Endothelial cell of umbilical vein (primary cell): ENCODE data around the gene MSANTD2. TPM values are rescaled to one million over a fixed set of nuclear protein-coding genes. Genes with fewer than 3 reads are reported as not detected.

Experiments used
- BruUV-seq: library from RNA; stranded (reverse); fragments of 400-500 nt; replicated peaks from 2 replicates; lab custom pipeline; 2021; lab: Mats Ljungman, UMichigan
- CTCF ChIA-PET: fragments of 300-600, 350-600 bp; sonication (Branson Sonifier 250); formaldehyde crosslinking; loops from one replicate; lab custom pipeline; 2021; ENCODE audit warnings: antibody characterized with exemption, inconsistent platforms; lab: Charles Lee
- POLR2A ChIA-PET: fragments of 300-600, 350-600 bp; sonication (Branson Sonifier 250); formaldehyde crosslinking; loops from one replicate; lab custom pipeline; 2021; ENCODE audit warnings: antibody characterized with exemption, inconsistent platforms; lab: Charles Lee
- DNase-seq: peaks from one replicate; pipeline ENCODE4 v3.0.0-alpha.2; 2011; ENCODE audit warnings: low read depth, low spot score
- FAIRE-seq: peaks from 2 replicates; lab custom pipeline; 2011; peaks lifted over from hg19 to GRCh38; lab: Jason Lieb, UNC
- H2AFZ ChIP-seq: 2 replicates; pipeline ENCODE4 v1.6.0; 2012; ENCODE audit warnings: low read depth, low read length, control low read depth, inconsistent platforms
- H3K27ac ChIP-seq: 2 replicates; pipeline ENCODE4 v1.5.1; 2011; ENCODE audit warnings: low read depth, mild to moderate bottlenecking, control low read depth, low read length, moderate library complexity; ENCODE audit not compliant: insufficient read depth
- H3K27me3 ChIP-seq, 2 experiments: 2 replicates each; pipeline versions ENCODE4 v1.6.0 to v1.6.1; 2011; ENCODE audit warnings: low read length in 2 of 2, mixed read lengths in 1 of 2; ENCODE audit not compliant: control insufficient read depth in 2 of 2, insufficient read depth in 2 of 2
- H3K36me3 ChIP-seq, 2 experiments: 2 replicates in 1 of 2; 3 replicates in 1 of 2; pipeline ENCODE4 v1.5.1; 2011; ENCODE audit warnings: low read length in 2 of 2, mild to moderate bottlenecking in 1 of 2, moderate library complexity in 1 of 2; ENCODE audit not compliant: control insufficient read depth in 2 of 2, insufficient read depth in 2 of 2; ENCODE audit errors: extremely low read depth in 1 of 2
- H3K4me1 ChIP-seq: 3 replicates; pipeline ENCODE4 v1.5.1; 2011; ENCODE audit warnings: mild to moderate bottlenecking, low read length; ENCODE audit not compliant: control insufficient read depth, insufficient read depth; ENCODE audit errors: extremely low read depth
- H3K4me2 ChIP-seq: 2 replicates; pipeline ENCODE4 v1.6.1; 2011; ENCODE audit warnings: low read length, control low read depth, mixed read lengths; ENCODE audit not compliant: insufficient read depth
- H3K4me3 ChIP-seq, 3 experiments: fragments of 200-600 bp in 1 of 3; sonication (generic), shearing (Covaris generic) in 1 of 3; replicated peaks in 1 of 3; 2 replicates each; pipeline ENCODE4 v1.5.1; 2011 to 2016; ENCODE audit warnings: control low read depth in 3 of 3, low read length in 3 of 3, mild to moderate bottlenecking in 2 of 3, inconsistent platforms in 1 of 3, low read depth in 1 of 3, moderate library complexity in 1 of 3; ENCODE audit not compliant: insufficient read depth in 1 of 3
- H3K79me2 ChIP-seq: 2 replicates; pipeline ENCODE4 v1.6.0; 2012; ENCODE audit warnings: low read length, inconsistent platforms; ENCODE audit not compliant: control insufficient read depth, insufficient read depth
- H3K9ac ChIP-seq: replicated peaks from 2 replicates; pipeline ENCODE3; 2011; ENCODE audit warnings: low read length, control low read depth; ENCODE audit not compliant: insufficient read depth; ENCODE audit errors: extremely low read depth
- H3K9me1 ChIP-seq: replicated peaks from 3 replicates; pipeline ENCODE4 v1.6.0; 2011; ENCODE audit warnings: mild to moderate bottlenecking, low read length; ENCODE audit not compliant: control insufficient read depth, insufficient read depth; ENCODE audit errors: extremely low read depth
- H3K9me3 ChIP-seq: replicated peaks from 2 replicates; pipeline ENCODE4 v1.5.1; 2012; ENCODE audit warnings: low read length, inconsistent platforms; ENCODE audit not compliant: control insufficient read depth, insufficient read depth
- H4K20me1 ChIP-seq: replicated peaks from 2 replicates; pipeline ENCODE3; 2011; ENCODE audit warnings: mild to moderate bottlenecking, low read length; ENCODE audit not compliant: control insufficient read depth, insufficient read depth; ENCODE audit errors: extremely low read depth
- CTCF ChIP-seq, 2 donors: IDR thresholded peaks; 1 replicate in 1 of 2; 2 replicates in 1 of 2; pipeline ENCODE4 v1.5.1; 2011; ENCODE audit warnings: low read length in 2 of 2, mild to moderate bottlenecking in 2 of 2, moderate library complexity in 2 of 2, control low read depth in 1 of 2, inconsistent platforms in 1 of 2, low read depth in 1 of 2; ENCODE audit not compliant: insufficient read depth in 1 of 2; ENCODE audit errors: extremely low read depth in 1 of 2
- EZH2 ChIP-seq: IDR thresholded peaks from 2 replicates; pipeline ENCODE4 v1.6.1; 2012; ENCODE audit warnings: borderline replicate concordance, low read depth, mild to moderate bottlenecking, moderate library complexity, low read length, inconsistent platforms; ENCODE audit not compliant: severe bottlenecking
- FOS ChIP-seq: IDR thresholded peaks from 2 replicates; pipeline ENCODE4 v1.6.1; 2011; ENCODE audit warnings: mild to moderate bottlenecking, low read length, moderate library complexity, borderline replicate concordance; ENCODE audit not compliant: insufficient read depth
- GATA2 ChIP-seq: IDR thresholded peaks from 2 replicates; pipeline ENCODE4 v1.7.0; 2011; ENCODE audit warnings: low read depth, mild to moderate bottlenecking, moderate library complexity, mixed read lengths, low read length; ENCODE audit not compliant: insufficient read length, insufficient read depth
- JUN ChIP-seq: IDR thresholded peaks from 2 replicates; pipeline ENCODE4 v1.6.1; 2011; ENCODE audit warnings: borderline replicate concordance, low read depth; ENCODE audit not compliant: insufficient read length, insufficient read depth
- MYC ChIP-seq: IDR thresholded peaks from one replicate; pipeline ENCODE4 v1.6.1; 2011; ENCODE audit warnings: mild to moderate bottlenecking, low read depth, low read length
- POLR2A ChIP-seq: IDR thresholded peaks from 2 replicates; pipeline ENCODE4 v1.6.1; 2012; ENCODE audit warnings: low read depth, mild to moderate bottlenecking, control low read depth, low read length
- POLR2AphosphoS5 ChIP-seq: IDR thresholded peaks from 2 replicates; pipeline ENCODE4 v1.6.1; 2012; ENCODE audit warnings: low read depth, mild to moderate bottlenecking, control low read depth, low read length, moderate library complexity; ENCODE audit not compliant: insufficient read depth
- dilution Hi-C: fragments of 300-500 bp; cut with MboI; formaldehyde crosslinking; loops from one replicate; pipeline ENCODE4 v1.15.0; 2019; ENCODE audit warnings: low sequenced_read_pairs; ENCODE audit not compliant: extremely low pct_ligation_motif_present
- intact Hi-C: fragments of 100-400 bp; cut with micrococcal nuclease; formaldehyde crosslinking; loops from one replicate; pipeline ENCODE4 v1.10.0; 2022
- polyA plus RNA-seq, 4 experiments: library from polyadenylated mRNA; depleted of rRNA in 3 of 4; stranded (reverse) in 3 of 4; unstranded in 1 of 4; fragments of >200 nt; gene quantifications; 2 replicates each; pipeline versions ENCODE4 v1.2.1 to v1.2.3, GENCODE V29; 2011 to 2012; ENCODE audit warnings: missing spikeins in 1 of 4
- total RNA-seq: library from RNA; stranded (reverse); gene quantifications from 2 replicates; pipeline ENCODE4 v1.2.3, GENCODE V29; 2021
- TF ChIP-seq, protein P1 (sequence below): IDR thresholded peaks from 2 replicates; pipeline ENCODE4 v1.6.1; 2011; ENCODE audit not compliant: insufficient read depth, insufficient read length

The MSANTD2 gene
- total and polyA plus RNA-seq, 2 donors (not counting 3 experiments of a cell fraction or from before 2014, with no cell fraction given): 5.5 to 23.2 TPM

- TF ChIP-seq FOS (no peak), POLR2AphosphoS5 (no peak), EZH2 (no peak), MYC (no peak), POLR2A (no peak), JUN (no peak), CTCF (IDR thresholded peaks at IDR 0.05; ENCODE audit: extremely low read depth in 1 of 2, insufficient read depth in 1 of 2, low read depth in 1 of 2, low read length in 2 of 2) (no peak), GATA2 (no peak)
- TF ChIP-seq, protein P1, sequence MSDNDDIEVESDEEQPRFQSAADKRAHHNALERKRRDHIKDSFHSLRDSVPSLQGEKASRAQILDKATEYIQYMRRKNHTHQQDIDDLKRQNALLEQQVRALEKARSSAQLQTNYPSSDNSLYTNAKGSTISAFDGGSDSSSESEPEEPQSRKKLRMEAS: no peak
- H3K4me2 ChIP-seq: no peak overlapping the region
- no peaks in the 10 kb centered on the region for H3K9me1 ChIP-seq
- DNase-seq: no peak
- ChIA-PET CTCF (interaction anchor here (0.9 to 8.5 kb wide), 25 partner anchors 10 to 416 kb away, joined by 3 to 191 read pairs (median 14); partner anchors contain the start of genes ESAM, MSANTD2, NRGN and ROBO3), POLR2A (interaction anchor here (0.8 kb wide), 1 partner anchor 378 kb away, joined by 6 read pairs; no protein-coding TSS in a partner anchor)
- no peaks in the 10 kb centered on the region for H3K79me2 ChIP-seq
- dilution Hi-C loops: loop anchor here (10.0 kb wide), 1 partner anchor 171 kb away; no protein-coding TSS in a partner anchor
- H3K4me3 ChIP-seq: no peak overlapping the region
- peak overlapping the region; percentile 67 for H3K9ac ChIP-seq
- H3K4me1 ChIP-seq: peaks cover 10% of the 10 kb centered on the region
- intact Hi-C loops: loop anchor here (5.0 kb wide), 1 partner anchor 434 kb away; no protein-coding TSS in a partner anchor
- H3K27me3 ChIP-seq: peaks cover 24 to 37% of the 10 kb centered on the region in 2 experiments
- peak overlapping the region; percentile 11 for H2AFZ ChIP-seq
- H3K36me3 ChIP-seq: no peaks in the 10 kb centered on the region
- no TSS peak for BruUV-seq
- no peaks in the 10 kb centered on the region for H3K9me3 ChIP-seq
- H4K20me1 ChIP-seq: no peaks in the 10 kb centered on the region
- peak overlapping the region; percentile 79 for H3K27ac ChIP-seq
- no peak for FAIRE-seq
Measured at GRCh38 chr11:124835918-124836317, 35.7 kb upstream of the MSANTD2 start.
